Right ventricle myocardium superior (tissue), 1 donor: ENCODE measurements around the gene AK2. TPM values are rescaled to one million over a fixed set of nuclear protein-coding genes. Genes with fewer than 3 reads are reported as not detected.
"Not testable (repeated sequence)": the region's sequence is repeated elsewhere in the genome, so short reads cannot be mapped to it uniquely, and the experiment has no call there.

Experiments used
- ATAC-seq: fragments of 200-7000 bp; cut with Tn5 transposase; one replicate; pipeline ENCODE4 v1.9.1; 2020; ENCODE audit warnings: mild to moderate bottlenecking; ENCODE audit not compliant: poor library complexity
- DNase-seq: peaks from one replicate; pipeline ENCODE4 v3.0.0-alpha.2; 2020
- intact Hi-C: fragments of 100-400 bp; cut with DNase I; formaldehyde crosslinking; loops from one replicate; pipeline ENCODE4 v1.11.2; 2022
- total RNA-seq: library from RNA; stranded (reverse); fragmentation: NEBNext Ultra II Directional; extraction: Animal tissue kit (Norgen Biotek cat#: 25700); gene quantifications from one replicate; pipeline ENCODE4 v1.2.1, GENCODE V29; 2021
- donor health status: DM: no; HTN: yes; CAD: no; lungs with severe emphysema.

AK2 gene
- total RNA-seq, 1 donor from 2014 or later: 124 TPM

- DNase-seq: no peak
- intact Hi-C loops: no loop called here
- ATAC-seq: peak; percentile 53
Observed at GRCh38 chr1:33007190-33008050, 29.3 kb downstream of the AK2 start.

- no peak for ATAC-seq
- intact Hi-C loops: no loop called here
- DNase-seq: no peak
Observed at GRCh38 chr1:33005838-33006421, 30.8 kb downstream of the AK2 start.

GRCh38 chr1:33005117-33005837 is 31.4 kb downstream of the AK2 start:
- intact Hi-C loops: no loop called here
- DNase-seq (no peak), ATAC-seq (no peak)

GRCh38 chr1:33004613-33005012 is 32.1 kb downstream of the AK2 start:
- intact Hi-C loops: no loop called here
- ATAC-seq (no peak), DNase-seq (no peak)

GRCh38 chr1:33003657-33004056 is 33.0 kb downstream of the AK2 start:
- DNase-seq (no peak), ATAC-seq (no peak)
- intact Hi-C loops: no loop called here

- ATAC-seq: no peak
- no peak for DNase-seq
- intact Hi-C loops: no loop called here
Observed at GRCh38 chr1:33002006-33002405, 34.7 kb downstream of the AK2 start.

- DNase-seq (no peak), ATAC-seq (no peak)
- intact Hi-C loops: no loop called here
Observed at GRCh38 chr1:33001282-33001681, 35.4 kb downstream of the AK2 start.

- no peak for DNase-seq
- no peak for ATAC-seq
- intact Hi-C loops: no loop called here
Observed at GRCh38 chr1:33000427-33001026, 36.2 kb downstream of the AK2 start.

GRCh38 chr1:32998997-32999396 is 37.7 kb downstream of the AK2 start:
- DNase-seq (peak; percentile 79), ATAC-seq (peak; percentile 86)
- intact Hi-C loops: no loop called here

GRCh38 chr1:32998064-32998463 is 38.6 kb downstream of the AK2 start:
- DNase-seq (no peak), ATAC-seq (peak; percentile 13)
- intact Hi-C loops: no loop called here

GRCh38 chr1:32997381-32997891 is 39.2 kb downstream of the AK2 start:
- intact Hi-C loops: no loop called here
- DNase-seq: no peak
- ATAC-seq: no peak

GRCh38 chr1:32993324-32993636 is 43.4 kb downstream of the AK2 start:
- ATAC-seq, DNase-seq, intact Hi-C loops: not testable (repeated sequence)

- intact Hi-C loops: no loop called here
- ATAC-seq: peak; percentile 74
- peak; percentile 85 for DNase-seq
Observed at GRCh38 chr1:32992489-32993323, 44.0 kb downstream of the AK2 start.

- intact Hi-C loops: no loop called here
- ATAC-seq: no peak
- DNase-seq: no peak
Observed at GRCh38 chr1:32991819-32992488, 44.7 kb downstream of the AK2 start.

GRCh38 chr1:32991386-32991785 is 45.3 kb downstream of the AK2 start:
- ATAC-seq (no peak), DNase-seq (no peak)
- intact Hi-C loops: no loop called here

GRCh38 chr1:32990887-32991286 is 45.8 kb downstream of the AK2 start:
- intact Hi-C loops: no loop called here
- ATAC-seq: no peak
- DNase-seq: no peak

- DNase-seq (peak; percentile 82), ATAC-seq (peak; percentile 76)
- intact Hi-C loops: no loop called here
Observed at GRCh38 chr1:32989160-32990050, 47.3 kb downstream of the AK2 start.
